Stimulated activated CD8-positive, alpha-beta memory T cell treated with anti-CD3 and anti-CD28 coated beads, Interleukin-4, amount 100 ng/mL, for 1 hour (primary cell): Measurements from ENCODE around the gene ZNF451.
A peak's percentile ranks its signal among the peaks of the same experiment; 100 is the strongest.

Experiments
- DNase-seq, 2 donors: peaks; one replicate each; pipeline ENCODE4 v3.0.0-alpha.2; 2020; ENCODE audit warnings: low read depth in 2 of 2, low spot score in 1 of 2

Gene ZNF451

DNA sequence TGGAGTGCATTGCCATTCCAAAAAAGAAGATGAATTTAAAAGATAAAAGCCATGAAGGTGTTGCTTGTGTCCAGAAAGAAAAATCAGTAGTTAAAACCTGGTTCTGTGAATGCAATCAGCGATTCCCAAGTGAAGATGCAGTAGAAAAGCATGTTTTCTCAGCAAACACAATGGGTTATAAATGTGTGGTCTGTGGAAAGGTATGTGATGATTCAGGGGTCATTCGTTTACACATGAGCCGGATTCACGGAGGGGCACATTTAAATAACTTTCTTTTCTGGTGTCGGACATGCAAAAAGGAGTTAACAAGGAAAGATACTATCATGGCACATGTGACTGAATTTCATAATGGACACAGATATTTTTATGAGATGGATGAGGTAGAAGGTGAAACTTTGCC, 57.4 kb downstream of the ZNF451 start:
- no peak for DNase-seq

DNA sequence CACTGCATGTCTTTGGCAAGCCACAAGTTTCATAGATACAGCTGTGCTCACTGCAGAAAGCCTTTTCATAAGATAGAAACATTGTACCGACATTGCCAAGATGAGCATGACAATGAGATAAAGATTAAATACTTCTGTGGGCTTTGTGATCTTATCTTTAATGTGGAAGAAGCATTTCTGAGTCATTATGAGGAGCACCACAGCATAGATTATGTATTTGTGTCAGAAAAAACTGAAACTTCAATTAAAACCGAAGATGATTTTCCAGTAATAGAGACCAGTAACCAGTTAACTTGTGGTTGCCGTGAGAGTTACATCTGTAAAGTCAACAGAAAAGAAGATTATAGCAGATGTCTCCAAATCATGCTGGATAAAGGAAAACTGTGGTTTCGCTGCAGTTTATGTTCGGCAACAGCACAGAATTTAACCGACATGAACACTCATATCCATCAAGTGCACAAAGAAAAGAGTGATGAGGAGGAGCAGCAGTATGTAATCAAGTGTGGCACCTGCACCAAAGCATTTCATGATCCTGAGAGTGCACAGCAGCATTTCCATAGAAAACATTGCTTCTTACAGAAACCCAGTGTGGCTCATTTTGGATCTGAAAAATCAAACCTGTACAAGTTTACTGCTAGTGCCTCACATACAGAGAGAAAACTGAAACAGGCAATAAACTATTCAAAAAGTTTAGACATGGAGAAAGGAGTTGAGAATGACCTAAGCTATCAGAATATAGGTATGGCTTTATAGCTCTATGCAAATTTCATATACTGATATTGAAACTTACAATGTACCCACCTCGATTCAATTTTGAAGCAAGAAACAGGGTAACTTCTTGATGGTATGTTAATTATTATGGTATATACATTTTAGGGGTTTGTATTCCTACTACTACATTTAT, 58.2 kb downstream of the ZNF451 start:
- DNase-seq, result no peak

DNA sequence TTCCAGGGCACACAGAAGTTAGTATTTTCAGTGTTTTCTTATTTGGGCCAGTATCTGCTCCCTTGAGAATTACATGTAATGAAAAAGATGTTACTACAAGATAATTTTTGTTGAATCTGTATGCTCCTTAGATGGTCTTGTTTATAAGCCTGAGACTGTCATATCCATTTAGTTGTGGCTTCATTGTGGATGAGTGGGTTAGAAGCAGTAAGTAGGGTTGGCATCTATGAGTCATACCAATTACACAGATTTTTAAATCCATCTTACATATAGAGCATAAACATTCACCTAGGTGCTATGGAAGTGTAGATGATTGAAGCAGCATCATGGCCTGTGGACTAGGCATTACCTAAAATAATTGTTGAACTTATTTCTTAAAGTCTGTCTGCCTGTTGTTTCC, 68.7 kb downstream of the ZNF451 start:
- DNase-seq, result no peak

DNA sequence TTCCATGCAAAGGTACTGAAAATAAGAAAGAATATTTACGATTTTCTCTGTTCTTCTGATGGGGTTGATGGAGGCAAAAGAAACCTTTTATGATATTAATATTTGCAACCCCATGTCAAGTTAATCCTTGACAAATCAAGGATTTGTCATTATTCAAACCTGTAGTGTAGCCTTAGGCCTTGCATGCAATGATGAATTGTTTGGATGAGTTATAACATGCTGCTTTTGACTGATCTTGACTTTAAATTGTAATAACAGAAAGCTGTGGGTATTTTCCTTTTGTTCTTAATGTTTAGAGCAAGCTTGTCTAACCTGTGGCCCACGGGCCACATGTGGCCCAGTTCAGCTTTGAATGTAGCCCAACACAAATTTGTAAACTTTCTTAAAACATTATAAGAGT, 69.1 kb downstream of the ZNF451 start:
- no peak for DNase-seq

DNA sequence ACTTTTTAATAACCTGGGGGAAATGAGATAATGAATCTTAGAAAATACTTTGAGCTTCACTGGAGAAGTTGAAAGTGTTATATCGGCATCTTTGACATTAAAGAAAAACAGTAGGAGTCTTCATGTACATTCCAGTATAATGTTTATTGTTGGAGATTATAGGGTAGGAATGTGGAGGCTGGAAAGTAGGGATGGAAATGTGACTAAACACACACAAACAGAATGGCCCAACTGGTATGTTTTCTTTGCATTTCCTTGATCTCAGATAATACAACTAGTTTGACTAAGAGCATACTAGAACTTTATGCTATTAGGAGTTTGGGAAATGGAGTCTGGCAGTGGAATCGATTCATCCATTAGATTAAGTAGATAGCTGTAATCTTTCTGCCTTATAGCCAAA, 72.0 kb downstream of the ZNF451 start:
- DNase-seq, result no peak

DNA sequence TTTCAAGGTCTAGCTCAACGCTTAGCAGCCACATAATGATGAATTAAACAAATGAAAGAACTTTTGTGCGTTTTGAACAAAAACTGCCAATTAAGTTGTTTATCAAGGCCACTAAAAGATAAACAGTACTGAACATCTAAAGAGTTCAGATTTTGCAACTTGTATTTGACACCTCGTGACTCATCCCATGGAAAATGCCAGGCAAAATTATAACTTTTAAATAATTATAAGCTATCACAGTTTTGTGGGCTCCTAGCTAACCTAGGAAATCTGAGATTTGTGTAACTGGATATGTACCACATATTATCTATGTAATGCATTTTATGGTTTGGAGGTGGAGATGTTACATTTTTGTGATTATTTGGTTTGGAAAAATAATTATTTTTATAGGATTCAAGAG, 72.5 kb downstream of the ZNF451 start:
- no peak for DNase-seq

DNA sequence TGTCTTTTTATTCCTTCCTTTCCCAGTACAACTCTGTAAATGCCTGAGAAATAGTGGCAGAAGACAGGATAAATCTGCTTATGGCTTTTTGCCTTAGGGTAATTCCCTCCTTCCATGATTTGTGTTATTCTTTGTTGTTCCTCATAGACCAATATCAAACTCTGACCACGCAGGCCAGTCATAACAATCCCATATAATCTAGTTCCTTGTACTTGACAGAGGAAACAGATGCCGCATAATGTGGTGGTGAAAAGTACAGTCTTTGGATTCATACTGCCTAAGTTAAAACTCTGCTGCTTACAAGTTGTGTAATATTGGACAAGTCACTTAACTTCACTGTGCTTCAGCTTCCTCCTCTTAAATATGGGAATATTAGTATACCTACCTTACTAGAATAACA, 74.0 kb downstream of the ZNF451 start:
- DNase-seq, result no peak

DNA sequence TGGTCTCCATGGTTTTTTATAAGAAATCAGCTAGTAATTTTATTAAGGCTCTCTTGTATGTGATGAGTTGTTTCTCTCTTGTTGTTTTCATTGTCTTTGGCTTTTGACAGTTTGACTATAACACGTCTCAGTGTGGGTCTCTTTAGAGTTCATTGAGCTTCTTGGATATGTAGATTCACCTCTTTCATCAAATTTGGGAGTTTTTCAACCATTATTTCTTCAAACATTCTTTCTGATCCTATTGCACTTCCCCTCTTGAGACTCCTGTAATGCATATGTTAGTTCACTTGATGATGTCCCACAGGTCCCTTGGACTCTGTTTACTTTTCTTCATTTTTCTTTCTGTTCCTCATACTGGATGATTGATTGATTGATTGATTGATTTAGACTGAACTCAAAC, 75.1 kb downstream of the ZNF451 start:
- no peak for DNase-seq

DNA sequence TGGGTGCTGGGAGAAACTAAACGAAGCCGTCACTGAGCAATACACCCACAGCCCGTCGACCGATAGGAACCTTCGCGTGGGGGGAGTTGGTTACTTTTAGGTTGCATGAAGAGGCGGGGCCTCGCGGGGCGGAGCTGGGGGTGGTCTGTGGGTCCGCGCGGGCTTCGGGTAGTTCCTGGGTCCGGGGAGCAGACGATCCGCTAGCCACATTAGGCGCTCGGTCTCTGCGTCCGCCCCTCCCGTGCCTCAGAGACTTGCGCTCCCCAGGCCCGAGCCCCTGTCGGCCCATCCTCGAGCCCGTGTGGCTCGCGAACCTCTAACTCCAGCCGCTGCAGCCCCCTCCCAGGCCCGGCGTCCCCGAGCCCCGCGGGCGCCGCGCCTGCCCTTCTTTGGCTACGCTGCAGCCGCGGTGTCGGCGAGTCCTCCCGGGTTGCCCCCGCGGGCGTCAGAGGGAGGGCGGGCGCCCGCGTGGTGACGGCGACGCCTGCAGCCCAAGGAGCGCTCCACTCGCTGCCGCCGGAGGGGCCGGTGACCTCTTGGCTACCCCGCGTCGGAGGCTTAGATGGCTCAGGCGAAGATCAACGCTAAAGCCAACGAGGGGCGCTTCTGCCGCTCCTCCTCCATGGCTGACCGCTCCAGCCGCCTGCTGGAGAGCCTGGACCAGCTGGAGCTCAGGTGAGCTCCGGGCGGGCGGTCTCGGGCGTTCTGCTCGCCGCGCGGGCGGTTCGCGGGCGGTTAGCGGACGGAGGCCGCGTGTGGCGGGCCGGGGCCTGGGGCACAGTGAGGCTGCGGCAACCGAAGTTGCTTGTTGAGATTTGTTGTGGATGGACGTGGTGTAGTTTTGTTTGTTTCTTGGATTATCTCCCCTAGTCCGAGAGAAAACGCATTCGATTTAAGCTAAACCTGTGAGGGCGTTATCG, 82.4 kb downstream of the ZNF451 start, which contains the start of gene BAG2:
BAG2 (plus strand) TSS at position 191 of the 920 bp plus-strand sequence; CDS start at position 563, 372 bp downstream.
- DNase-seq, result peak; percentile 70 to 77

DNA sequence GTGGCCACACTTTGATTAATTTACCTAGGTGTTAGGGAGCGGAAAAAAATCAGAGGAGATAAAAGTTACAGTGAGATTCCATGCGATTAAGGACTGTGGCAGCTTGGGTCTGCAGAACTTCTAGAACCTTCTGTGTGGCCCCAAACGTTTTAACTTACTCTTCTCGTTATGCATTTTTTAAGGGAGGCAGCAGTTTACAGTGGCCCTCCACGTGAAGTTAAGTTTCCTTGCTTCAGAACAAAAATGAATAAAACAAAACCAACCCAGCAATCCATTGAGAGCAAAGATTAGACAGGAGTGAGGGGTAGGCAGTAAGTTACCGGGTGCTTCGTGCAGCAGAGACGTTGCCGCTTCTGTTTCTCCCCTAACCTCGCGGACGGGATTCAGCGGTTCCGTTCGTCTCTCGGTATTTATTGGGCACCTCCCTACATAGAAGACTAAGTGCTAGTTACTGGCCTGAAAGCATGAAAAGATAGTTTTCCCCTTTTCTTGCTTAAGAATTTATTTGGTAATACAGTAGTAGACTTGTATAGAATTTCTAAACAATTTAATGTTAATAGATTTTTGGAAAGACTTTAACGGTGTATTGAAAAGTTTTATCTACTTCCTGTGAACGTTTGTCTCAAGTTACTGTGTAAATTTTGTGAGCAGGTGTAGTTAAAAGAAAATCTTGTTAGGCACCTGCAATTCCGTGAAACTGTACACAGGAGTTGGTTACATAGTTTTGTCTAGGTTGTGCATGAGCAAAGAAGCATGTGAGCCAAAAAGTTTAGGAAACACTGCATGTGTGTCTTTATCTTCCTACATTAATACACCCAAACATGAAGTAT, 83.3 kb downstream of the ZNF451 start:
- DNase-seq, result no peak

DNA sequence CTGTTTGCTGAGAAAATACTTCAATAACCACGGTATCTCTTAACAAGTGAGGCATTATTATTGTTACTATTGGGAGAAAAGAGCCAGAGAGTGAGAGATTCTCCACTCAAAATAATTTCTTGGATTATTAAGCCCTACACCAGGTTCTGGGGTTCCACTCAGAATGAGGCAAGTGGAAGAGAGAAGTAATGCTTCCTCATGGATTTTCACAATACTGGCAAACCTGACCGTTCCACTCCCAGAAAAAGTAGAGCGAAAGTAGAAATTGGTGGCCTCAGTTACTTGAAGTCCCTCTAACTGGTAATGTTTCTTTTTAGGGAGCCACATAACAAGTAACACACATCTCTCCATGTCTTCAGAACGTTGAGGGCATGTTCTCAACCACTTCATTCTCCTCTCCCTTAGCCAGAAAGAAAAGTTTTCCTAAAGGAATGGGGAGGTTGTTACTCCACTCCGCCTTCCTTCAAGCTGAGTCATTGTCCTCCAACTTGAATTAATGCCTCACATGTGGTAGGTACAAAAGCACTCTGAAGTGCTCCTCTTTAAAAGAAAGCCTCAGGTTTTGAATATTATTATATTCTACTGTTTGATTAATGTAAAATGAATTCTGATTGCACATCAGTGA, 84.0 kb downstream of the ZNF451 start:
- DNase-seq, result no peak

DNA sequence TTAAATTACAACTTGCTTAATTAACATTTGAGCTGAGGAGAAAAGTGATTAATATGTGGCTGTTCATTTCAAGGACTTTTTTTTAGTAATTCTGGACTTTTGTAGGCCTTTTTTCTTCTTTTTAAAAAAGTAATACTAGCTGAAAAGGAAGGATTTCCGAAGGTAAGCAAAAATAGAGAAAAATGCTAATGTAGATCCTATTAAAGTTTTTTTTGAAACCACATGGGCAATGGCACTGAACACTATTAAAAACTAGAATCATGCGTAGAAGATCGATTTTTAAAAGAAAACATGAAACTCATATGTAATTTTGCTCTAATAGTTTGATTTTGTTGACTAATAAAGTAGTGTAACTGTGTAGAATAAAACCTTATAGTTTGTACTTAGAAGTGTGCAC, 84.5 kb downstream of the ZNF451 start:
- DNase-seq, result no peak

DNA sequence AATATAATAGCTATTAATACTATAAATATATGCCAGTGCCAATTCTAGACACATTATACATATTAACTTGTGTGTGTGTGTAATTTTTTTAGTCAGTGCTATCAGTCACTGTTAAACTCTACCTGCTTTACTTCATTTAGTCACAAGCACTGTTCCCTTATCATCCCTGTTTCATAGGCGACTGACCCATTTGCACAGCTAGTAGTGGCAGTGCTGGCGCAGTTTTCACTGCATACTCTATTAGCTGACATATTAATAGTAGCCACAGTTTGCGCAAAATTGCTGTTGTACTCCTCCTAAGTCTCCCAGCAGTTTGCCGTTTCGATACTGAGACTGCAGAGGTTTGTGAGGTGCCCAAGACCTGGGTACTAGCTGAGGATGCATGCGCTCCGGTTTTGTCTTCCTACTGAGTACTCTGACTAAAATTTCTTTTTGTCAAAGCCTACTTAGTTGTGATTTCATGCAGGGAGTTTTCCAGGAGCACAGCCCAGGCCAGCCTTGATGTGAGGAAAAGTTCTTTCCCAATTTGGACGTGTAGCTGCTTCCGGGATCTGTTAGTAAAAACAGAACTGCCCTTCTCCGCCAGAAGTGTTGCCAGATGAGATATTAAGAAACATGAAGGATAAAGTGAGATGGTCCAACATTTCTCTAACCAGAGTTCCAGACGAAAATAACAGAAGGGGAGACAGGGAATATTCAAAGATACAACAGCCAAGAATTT, 87.7 kb downstream of the ZNF451 start:
- DNase-seq, result no peak

DNA sequence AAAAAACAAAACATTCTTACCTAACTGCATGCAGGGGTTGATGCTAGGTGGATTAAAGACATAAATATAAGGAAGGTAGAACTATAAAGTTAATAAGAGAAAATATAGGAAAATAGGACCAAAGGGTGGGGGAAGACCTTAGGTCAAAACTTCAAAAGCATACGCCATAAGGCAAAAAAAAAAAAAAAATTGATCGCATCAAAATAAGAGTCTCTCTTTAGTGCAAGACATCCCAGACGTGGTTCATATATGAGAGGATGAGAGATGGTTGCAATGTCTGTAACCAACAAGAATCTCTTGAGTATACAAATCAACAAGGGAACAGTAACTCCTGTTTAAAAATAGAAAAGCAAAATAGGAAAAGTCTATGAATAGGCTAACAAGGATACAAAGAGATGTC, 90.6 kb downstream of the ZNF451 start:
- DNase-seq, result no peak

DNA sequence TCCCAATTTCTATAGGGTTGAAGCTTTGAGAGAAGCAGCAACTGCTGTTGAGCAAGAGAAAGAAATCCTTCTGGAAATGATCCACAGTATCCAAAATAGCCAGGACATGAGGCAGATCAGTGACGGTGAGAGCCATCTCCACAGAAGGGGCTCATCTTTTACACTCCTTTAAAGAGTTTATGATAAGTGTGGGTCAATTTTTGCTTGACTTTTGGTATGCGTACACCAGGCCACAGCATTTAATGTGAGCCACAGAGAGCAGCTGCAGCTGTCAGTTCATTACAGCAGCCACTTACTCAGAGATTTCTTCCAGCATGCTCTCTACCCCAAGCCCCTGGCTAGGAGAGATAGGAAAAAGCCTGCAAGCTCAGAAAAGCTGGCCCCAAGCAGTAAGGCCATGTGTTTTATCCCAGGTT, 92.0 kb downstream of the ZNF451 start:
- no peak for DNase-seq

DNA sequence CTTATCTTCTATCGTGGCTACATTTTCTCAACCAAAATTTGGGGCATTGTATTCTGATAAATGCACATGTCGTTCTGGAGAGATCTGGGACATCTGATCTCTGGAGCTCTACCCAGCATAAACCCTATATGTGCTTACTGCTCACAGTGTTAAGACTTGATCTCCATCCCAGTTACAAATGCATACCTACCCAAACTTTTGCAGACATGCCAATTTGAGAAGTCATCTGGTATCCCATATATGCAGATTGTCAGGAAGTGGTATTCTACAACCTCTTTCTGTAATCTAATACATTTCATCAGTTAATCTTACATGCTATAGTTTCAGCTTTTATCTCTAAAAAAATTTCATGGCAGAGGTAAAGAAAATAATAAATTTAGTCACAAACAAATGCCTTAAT, 93.3 kb downstream of the ZNF451 start:
- no peak for DNase-seq

DNA sequence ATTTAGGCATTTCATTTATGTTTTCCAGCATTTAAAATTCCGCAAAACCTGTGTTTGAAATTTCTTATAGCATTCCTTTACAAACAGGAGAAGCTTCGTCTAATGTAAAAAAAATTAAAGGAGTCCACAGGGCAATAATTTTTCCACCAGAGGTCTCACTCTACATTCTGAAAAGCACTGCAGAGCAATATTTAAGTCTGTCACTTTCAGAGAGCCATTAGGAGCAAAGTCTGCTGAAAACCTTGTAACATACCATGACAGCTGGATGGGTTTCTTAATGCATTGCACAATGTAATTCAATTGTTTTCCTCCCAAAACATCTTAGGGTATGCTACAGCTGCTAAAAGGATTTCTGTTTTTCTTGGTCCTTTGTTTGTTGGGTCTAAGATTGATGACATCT, 100.2 kb downstream of the ZNF451 start:
- DNase-seq, result no peak

DNA sequence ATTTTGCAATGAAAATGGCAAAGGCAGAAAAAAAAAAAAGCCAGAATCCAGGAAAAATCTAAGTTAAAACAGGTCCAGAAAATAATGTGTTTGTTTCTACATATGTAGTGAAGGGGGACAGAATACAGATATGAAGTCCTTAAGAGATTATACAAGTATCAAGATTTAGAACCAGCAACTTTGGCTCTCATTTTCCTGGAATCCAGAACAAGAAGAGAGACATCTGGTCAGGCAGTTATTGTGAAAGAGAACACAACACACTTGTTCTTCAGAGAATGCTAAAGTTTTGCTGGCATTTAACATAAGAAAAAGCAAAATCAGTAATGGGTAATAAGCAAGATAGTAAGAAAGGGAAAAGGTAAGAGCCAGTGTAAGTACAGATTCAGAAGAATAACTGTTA, 103.2 kb downstream of the ZNF451 start:
- no peak for DNase-seq

DNA sequence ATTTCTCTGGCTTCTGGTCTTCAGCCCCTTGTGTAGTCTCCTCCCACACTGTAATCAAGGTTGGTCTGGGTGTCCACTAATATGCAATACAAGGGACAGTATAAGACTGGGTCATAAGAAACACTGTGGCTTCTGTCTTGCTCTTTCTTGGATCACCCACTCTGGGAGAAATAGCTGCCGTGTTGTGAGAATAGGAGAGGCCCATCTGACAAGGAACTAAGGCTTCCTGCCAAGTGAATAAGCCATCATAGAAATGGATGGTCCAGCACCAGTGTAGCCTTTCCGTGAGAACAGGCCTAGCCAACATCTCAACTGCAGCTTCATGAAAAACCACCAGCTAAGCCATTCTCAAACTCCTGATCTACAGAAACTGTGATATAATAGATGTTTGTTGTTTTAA, 105.5 kb downstream of the ZNF451 start:
- no peak for DNase-seq
